K562 (cell line): ENCODE results near the gene NT5DC2. TPM values are rescaled to one million over a fixed set of nuclear protein-coding genes. Genes with fewer than 3 reads are reported as not detected.

Source experiments
- ATAC-seq: fragments of 200-7000 bp; cut with Tn5 transposase; 3 replicates; pipeline ENCODE4 v1.9.1; 2020; ENCODE audit warnings: moderate library complexity
- BruUV-seq: library from RNA; stranded (reverse); fragments of 400-500 nt; replicated peaks from 2 replicates; lab custom pipeline; 2021; lab: Mats Ljungman, UMichigan
- CTCF ChIA-PET: fragments of 300-600 bp; formaldehyde crosslinking; extraction: SDS; loops from one replicate; lab custom pipeline; 2021; ENCODE audit warnings: low intra/inter-chr PET ratio; lab: Yijun Ruan, JAX
- POLR2A ChIA-PET: fragments of 300-600, 350-650 bp; sonication (Branson Sonifier 250); formaldehyde crosslinking; extraction: SDS; loops from one replicate; lab custom pipeline; 2021; ENCODE audit warnings: antibody characterized with exemption, inconsistent platforms; lab: Yijun Ruan, JAX
- DNase-seq, 4 experiments: peaks; one replicate each; pipeline versions ENCODE4 v3.0.0 to v3.0.0-alpha.2; 2011 to 2018; ENCODE audit warnings: low spot score in 3 of 4, mixed read lengths in 3 of 4; ENCODE audit errors: extremely low read depth in 1 of 4
- FAIRE-seq: peaks from 2 replicates; lab custom pipeline; 2011; peaks lifted over from hg19 to GRCh38; lab: Jason Lieb, UNC
- H2AFZ ChIP-seq: 2 replicates; pipeline ENCODE4 v1.6.0; 2011; ENCODE audit warnings: low read depth, low read length, control low read depth, inconsistent platforms
- H3K27ac ChIP-seq: fragments of 200-600 bp; 3 replicates; pipeline ENCODE4 v1.8.0; 2011; ENCODE audit warnings: low read depth, mild to moderate bottlenecking, control low read depth, inconsistent platforms, low read length, moderate library complexity, mixed read lengths; ENCODE audit errors: extremely low read depth
- H3K27me3 ChIP-seq, 2 experiments: fragments of 300-600 bp in 1 of 2; 2 replicates in 1 of 2; 3 replicates in 1 of 2; pipeline versions ENCODE4 v1.6.0 to v1.8.0; 2011; ENCODE audit warnings: inconsistent platforms in 2 of 2, low read length in 2 of 2, mild to moderate bottlenecking in 1 of 2, mixed read lengths in 1 of 2, moderate library complexity in 1 of 2; ENCODE audit not compliant: control insufficient read depth in 2 of 2, insufficient read depth in 2 of 2
- H3K36me3 ChIP-seq: fragments of 300-600 bp; 3 replicates; pipeline ENCODE4 v1.8.0; 2011; ENCODE audit warnings: mild to moderate bottlenecking, low read length, inconsistent platforms; ENCODE audit not compliant: control insufficient read depth, insufficient read depth
- H3K4me1 ChIP-seq, 2 experiments: fragments of 200-600 bp in 1 of 2; replicated peaks in 1 of 2; 2 replicates in 1 of 2; 3 replicates in 1 of 2; pipeline versions ENCODE4 v1.5.1 to v1.8.0; 2011; ENCODE audit warnings: inconsistent platforms in 2 of 2, low read length in 2 of 2, mild to moderate bottlenecking in 1 of 2, mixed read lengths in 1 of 2, moderate library complexity in 1 of 2; ENCODE audit not compliant: control insufficient read depth in 2 of 2, insufficient read depth in 2 of 2
- H3K4me2 ChIP-seq: 2 replicates; pipeline ENCODE4 v1.6.1; 2011; ENCODE audit warnings: low read length, control low read depth, inconsistent platforms, mixed read lengths; ENCODE audit not compliant: insufficient read depth
- H3K4me3 ChIP-seq: fragments of 200-600 bp; sonication (generic), shearing (Covaris generic); 2 replicates; pipeline ENCODE4 v1.5.1; 2016; ENCODE audit warnings: control low read depth, inconsistent platforms
- H3K79me2 ChIP-seq: fragments of 200-600 bp; 3 replicates; pipeline ENCODE4 v1.8.0; 2011; ENCODE audit warnings: low read length, inconsistent platforms; ENCODE audit not compliant: control insufficient read depth, insufficient read depth
- H3K9ac ChIP-seq, 2 experiments: 2 replicates each; pipeline versions ENCODE4 v1.6.0 to v1.6.1; 2011; ENCODE audit warnings: low read depth in 2 of 2, low read length in 2 of 2, control low read depth in 1 of 2, inconsistent platforms in 1 of 2, mild to moderate bottlenecking in 1 of 2, mixed read lengths in 1 of 2; ENCODE audit not compliant: insufficient read depth in 1 of 2
- H3K9me1 ChIP-seq: one replicate; pipeline ENCODE4 v1.6.0; 2011; ENCODE audit warnings: inconsistent platforms, mild to moderate bottlenecking, low read length, moderate library complexity; ENCODE audit not compliant: control insufficient read depth, insufficient read depth
- H3K9me3 ChIP-seq: replicated peaks from 2 replicates; pipeline ENCODE4 v1.5.1; 2011; ENCODE audit warnings: low read depth, low read length, inconsistent platforms; ENCODE audit not compliant: control insufficient read depth, insufficient read depth
- H4K20me1 ChIP-seq: replicated peaks from 2 replicates; pipeline ENCODE4 v1.6.1; 2011; ENCODE audit warnings: low read length, inconsistent platforms, mixed read lengths; ENCODE audit not compliant: control insufficient read depth, insufficient read depth
- C11orf30 ChIP-seq: fragments of 450-650 bp; IDR thresholded peaks from 2 replicates; pipeline ENCODE4 v1.6.1; 2016; ENCODE audit warnings: low read depth, mild to moderate bottlenecking
- CBFA2T3 ChIP-seq: fragments of 450-650 bp; IDR thresholded peaks from 2 replicates; pipeline ENCODE4 v1.6.1; 2017
- CCNT2 ChIP-seq: IDR thresholded peaks from 2 replicates; pipeline ENCODE4 v1.6.1; 2011; ENCODE audit warnings: borderline replicate concordance, low read depth, mild to moderate bottlenecking, moderate library complexity, mixed read lengths, low read length; ENCODE audit not compliant: insufficient read length; ENCODE audit errors: extremely low read depth
- CTCFL ChIP-seq: IDR thresholded peaks from 2 replicates; pipeline ENCODE4 v1.6.1; 2011; ENCODE audit warnings: borderline replicate concordance, low read depth, mild to moderate bottlenecking, moderate library complexity, low read length; ENCODE audit not compliant: insufficient read depth, poor library complexity, severe bottlenecking
- EGR1 ChIP-seq: fragments of 450-650 bp; conservative IDR thresholded peaks from 2 replicates; pipeline ENCODE4 v1.6.1; 2017; ENCODE audit warnings: mild to moderate bottlenecking
- EP400 ChIP-seq: fragments of 450-650 bp; IDR thresholded peaks from 2 replicates; pipeline ENCODE4 v1.6.1; 2017; ENCODE audit warnings: antibody characterized with exemption, mild to moderate bottlenecking, moderate library complexity
- MAZ ChIP-seq, 2 experiments: fragments of 450-650 bp in 1 of 2; sonication (generic) in 1 of 2; formaldehyde crosslinking; IDR thresholded peaks in 1 of 2; conservative IDR thresholded peaks in 1 of 2; 2 replicates each; pipeline versions ENCODE4 v1.4.0 to v1.5.0; 2020; ENCODE audit warnings: mild to moderate bottlenecking in 1 of 2, missing genetic modification reagents in 1 of 2
- MCM2 ChIP-seq: fragments of 450-650 bp; IDR thresholded peaks from 2 replicates; pipeline ENCODE4 v1.6.1; 2017; ENCODE audit warnings: low read depth, mild to moderate bottlenecking
- MTF1 ChIP-seq: fragments of 250-450 bp; sonication (Bioruptor Pico); IDR thresholded peaks from 2 replicates; pipeline ENCODE4 v1.9.0; 2021; ENCODE audit warnings: moderate library complexity, mild to moderate bottlenecking, inconsistent platforms, borderline replicate concordance
- MXD1 ChIP-seq: fragments of 250-450 bp; sonication (Bioruptor Pico); IDR thresholded peaks from 2 replicates; pipeline ENCODE4 v1.8.0; 2021; ENCODE audit warnings: borderline replicate concordance, mild to moderate bottlenecking, moderate library complexity; ENCODE audit not compliant: poor library complexity, severe bottlenecking
- NBN ChIP-seq: fragments of 450-650 bp; IDR thresholded peaks from 2 replicates; pipeline ENCODE4 v1.6.1; 2016; ENCODE audit warnings: low read depth, mild to moderate bottlenecking
- PYGO2 ChIP-seq: fragments of 450-650 bp; IDR thresholded peaks from 2 replicates; pipeline ENCODE4 v1.6.1; 2016; ENCODE audit warnings: mild to moderate bottlenecking, missing genetic modification characterization, moderate library complexity, missing compliant biosample characterization
- SRSF7 ChIP-seq: fragments of 200-400 bp; formaldehyde crosslinking; optimal IDR thresholded peaks from 2 replicates; pipeline ENCODE3; 2017; ENCODE audit warnings: mild to moderate bottlenecking, low read depth, low read length
- XRCC4 ChIP-seq: IDR thresholded peaks from one replicate; pipeline ENCODE4 v1.6.1; 2011; ENCODE audit not compliant: insufficient read depth, insufficient read length; ENCODE audit errors: extremely low read depth
- ZNF165 ChIP-seq: fragments of 250-450 bp; sonication (Bioruptor Pico); IDR thresholded peaks from 2 replicates; pipeline ENCODE4 v1.4.0; 2020; ENCODE audit warnings: borderline replicate concordance
- ZNF316 ChIP-seq: fragments of 450-650 bp; IDR thresholded peaks from 2 replicates; pipeline ENCODE4 v1.6.1; 2016
- WGBS: fragments of 100-300 bp; shearing (Covaris generic); methylation state at CpG from one replicate; pipeline ENCODE4 v1.1.6; 2016; ENCODE audit warnings: low coverage, mixed read lengths; ENCODE audit not compliant: insufficient coverage; ENCODE audit errors: missing lambda C conversion rate; 5-methylcytosine and 5-hydroxymethylcytosine counted together
- in situ Hi-C: fragments of 300-500 bp; cut with MboI; formaldehyde crosslinking; loops from 4 replicates; pipeline ENCODE4 v1.15.0; 2018; ENCODE audit warnings: inconsistent platforms, mixed read lengths
- intact Hi-C: fragments of 100-400 bp; cut with micrococcal nuclease; formaldehyde crosslinking; loops from 2 replicates; pipeline ENCODE4 v1.14.2; 2022
- polyA plus RNA-seq, 8 experiments: library from polyadenylated mRNA; depleted of rRNA in 4 of 8; stranded (reverse) in 5 of 8; unstranded in 3 of 8; fragments of >200 nt; fragmentation: Nextera tagmentation in 2 of 8; fragmentation: Illumina TruSeq in 1 of 8; extraction: Ambion mirVana in 2 of 8; extraction: Trizol in 1 of 8; gene quantifications; 2 replicates each; pipeline versions ENCODE4 v1.2.1 to v1.2.3, GENCODE V29; 2011 to 2014; ENCODE audit warnings: inconsistent platforms in 1 of 8, missing spikeins in 1 of 8
- total RNA-seq, 7 experiments: library from RNA; depleted of rRNA in 6 of 7; stranded (reverse); fragments of >200 nt in 6 of 7; fragmentation: Illumina TruSeq in 2 of 7; extraction: Trizol in 2 of 7; gene quantifications; 2 replicates each; pipeline versions ENCODE4 v1.2.1 to v1.2.3, GENCODE V29; 2011 to 2021; ENCODE audit warnings: low replicate concordance in 1 of 7

NT5DC2 gene
- total and polyA plus RNA-seq, 9 of the 15 experiments (the other 6 are each of a cell fraction or from before 2014, with no cell fraction given), result 25.6 to 168 (median 122) TPM

GRCh38 chr3:52547143-52547542, 13.5 kb upstream of the NT5DC2 start:
- H3K27me3 ChIP-seq, result no peaks in the 10 kb centered on the region
- no peak for TF ChIP-seq CCNT2
- no peak for TF ChIP-seq EGR1
- no peak for TF ChIP-seq PYGO2 (tag)
- TF ChIP-seq XRCC4, result no peak
- TF ChIP-seq MAZ (CRISPR knock-in tag; conservative IDR thresholded peaks at IDR 0.05 in 1 of 2, IDR thresholded peaks at IDR 0.05 in 1 of 2), result no peak
- peak; percentile 44 for TF ChIP-seq ZNF316
- no peak for TF ChIP-seq MTF1
- no peak for TF ChIP-seq SRSF7
- TF ChIP-seq ZNF165 (CRISPR knock-in tag), result no peak
- peak; percentile 7; the same call in 1 of the 2 replicates for TF ChIP-seq CBFA2T3
- TF ChIP-seq CTCFL, result no peak
- no peak for TF ChIP-seq MXD1 (CRISPR knock-in tag)
- no peak for TF ChIP-seq EP400
- TF ChIP-seq MCM2, result no peak
- TF ChIP-seq C11orf30, result peak; percentile 48
- no peak for TF ChIP-seq NBN
- no peak overlapping the region for H3K9ac ChIP-seq
- H3K27ac ChIP-seq, result no peak overlapping the region
- CTCF ChIA-PET, result interaction anchor here (0.6 kb wide), 1 partner anchor 158 kb away, joined by 3 read pairs; the partner anchor contains the start of gene GLT8D1
- ATAC-seq (no peak), DNase-seq (no peak), FAIRE-seq (peak; percentile 29)
- H3K4me1 ChIP-seq, result no peaks in the 10 kb centered on the region
- no peaks in the 10 kb centered on the region for H3K9me3 ChIP-seq
- H4K20me1 ChIP-seq, result no peaks in the 10 kb centered on the region
- no TSS peak for BruUV-seq
- H3K4me3 ChIP-seq, result no peak overlapping the region
- no peaks in the 10 kb centered on the region for H3K79me2 ChIP-seq
- H3K9me1 ChIP-seq, result no peaks in the 10 kb centered on the region
- H3K36me3 ChIP-seq, result peaks cover 53% of the 10 kb centered on the region; the same call in 2 of the 3 replicates
- POLR2A ChIA-PET, result interaction anchor here (0.7 to 1.3 kb wide), 2 partner anchors 15 to 32 kb away, joined by 3 to 4 read pairs; no protein-coding TSS in a partner anchor
- in situ Hi-C loops, result no loop called here
- no peak overlapping the region for H3K4me2 ChIP-seq
- intact Hi-C loops, result no loop called here
- H2AFZ ChIP-seq, result no peak overlapping the region
- 37% methylated on average over 2 of the region's 2 CpGs for WGBS
